H1 (cell line): ENCODE results near the gene C2orf72. TPM values are rescaled to one million over a fixed set of nuclear protein-coding genes. Genes with fewer than 3 reads are reported as not detected.

Experiments used
- CTCF ChIA-PET: fragments of 300-600 bp; sonication (Branson Sonifier 250); formaldehyde crosslinking; loops from one replicate; lab custom pipeline; 2021; ENCODE audit not compliant: partially characterized antibody; lab: Charles Lee
- POLR2A ChIA-PET: fragments of 300-600 bp; sonication (Branson Sonifier 250); formaldehyde crosslinking; loops from one replicate; lab custom pipeline; 2021; ENCODE audit warnings: inconsistent platforms; ENCODE audit not compliant: partially characterized antibody; lab: Charles Lee
- DNase-seq, 2 experiments: peaks; one replicate each; pipeline versions ENCODE4 v3.0.0 to v3.0.0-alpha.2; 2010 to 2022; ENCODE audit warnings: low spot score in 2 of 2, low read depth in 1 of 2, mixed read lengths in 1 of 2
- FAIRE-seq: peaks from 2 replicates; lab custom pipeline; 2011; peaks lifted over from hg19 to GRCh38; lab: Jason Lieb, UNC
- H2AFZ ChIP-seq: 2 replicates; pipeline ENCODE4 v1.8.1; 2012; ENCODE audit warnings: low read length, inconsistent platforms
- H2AK5ac ChIP-seq: 2 replicates; pipeline ENCODE4 v1.6.1; 2013; ENCODE audit warnings: low read depth, low read length
- H2BK120ac ChIP-seq: replicated peaks from 2 replicates; pipeline ENCODE3; 2013; ENCODE audit warnings: low read depth, low read length, inconsistent platforms
- H2BK12ac ChIP-seq: 2 replicates; pipeline ENCODE4 v1.6.1; 2013; ENCODE audit warnings: low read depth, low read length
- H2BK15ac ChIP-seq: 2 replicates; pipeline ENCODE4 v1.6.1; 2013; ENCODE audit warnings: low read length
- H2BK20ac ChIP-seq: 2 replicates; pipeline ENCODE4 v1.6.1; 2013; ENCODE audit warnings: low read length
- H2BK5ac ChIP-seq: 2 replicates; pipeline ENCODE4 v1.6.1; 2013; ENCODE audit warnings: low read depth, low read length
- H3K14ac ChIP-seq: 2 replicates; pipeline ENCODE4 v1.6.1; 2013; ENCODE audit warnings: inconsistent platforms; ENCODE audit not compliant: insufficient read length
- H3K18ac ChIP-seq: 2 replicates; pipeline ENCODE4 v1.6.1; 2013; ENCODE audit warnings: low read length; ENCODE audit errors: extremely low read depth
- H3K23ac ChIP-seq: 2 replicates; pipeline ENCODE4 v1.6.1; 2013; ENCODE audit warnings: inconsistent platforms; ENCODE audit not compliant: insufficient read length
- H3K23me2 ChIP-seq: 2 replicates; pipeline ENCODE4 v1.6.1; 2013; ENCODE audit warnings: low read depth, low read length
- H3K27ac ChIP-seq: 2 replicates; pipeline ENCODE4 v1.6.1; 2011; ENCODE audit warnings: low read depth, low read length, inconsistent platforms
- H3K27me3 ChIP-seq, 4 experiments: replicated peaks in 1 of 4; 1 replicate in 1 of 4; 2 replicates in 3 of 4; pipeline versions ENCODE4 v1.6.1 to v1.8.1; 2011 to 2013; ENCODE audit warnings: low read length in 3 of 4, mild to moderate bottlenecking in 3 of 4, inconsistent platforms in 2 of 4, mixed read lengths in 2 of 4, moderate library complexity in 1 of 4; ENCODE audit not compliant: control insufficient read depth in 3 of 4, insufficient read depth in 3 of 4; ENCODE audit errors: extremely low read depth in 1 of 4
- H3K36me3 ChIP-seq, 4 experiments: 2 replicates each; pipeline versions ENCODE4 v1.6.1 to v1.8.1; 2011 to 2013; ENCODE audit warnings: mild to moderate bottlenecking in 4 of 4, low read length in 3 of 4, moderate library complexity in 2 of 4, control low read depth in 1 of 4, inconsistent platforms in 1 of 4; ENCODE audit not compliant: insufficient read depth in 4 of 4, control insufficient read depth in 2 of 4
- H3K4ac ChIP-seq: replicated peaks from 2 replicates; pipeline ENCODE3; 2013; ENCODE audit warnings: low read length, low read depth, mixed read lengths, inconsistent platforms; ENCODE audit not compliant: insufficient read length
- H3K4me1 ChIP-seq, 4 experiments: replicated peaks in 1 of 4; 1 replicate in 1 of 4; 2 replicates in 3 of 4; pipeline versions ENCODE4 v1.6.1 to v1.8.1; 2011 to 2013; ENCODE audit warnings: low read length in 3 of 4, inconsistent platforms in 2 of 4, mixed read lengths in 1 of 4; ENCODE audit not compliant: insufficient read depth in 4 of 4, control insufficient read depth in 3 of 4
- H3K4me2 ChIP-seq, 2 experiments: 2 replicates each; pipeline versions ENCODE4 v1.6.1 to v1.8.1; 2011 to 2013; ENCODE audit warnings: low read depth in 2 of 2, low read length in 2 of 2, control low read depth in 1 of 2, inconsistent platforms in 1 of 2, mild to moderate bottlenecking in 1 of 2; ENCODE audit not compliant: insufficient read depth in 1 of 2
- H3K4me3 ChIP-seq, 4 experiments: fragments of 200-600, 300-600 bp in 1 of 4; sonication (generic), shearing (Covaris generic), sonication (Bioruptor Twin) in 1 of 4; 2 replicates each; pipeline versions ENCODE4 v1.5.1 to v1.8.1; 2011 to 2016; ENCODE audit warnings: low read length in 4 of 4, low read depth in 3 of 4, control low read depth in 2 of 4, inconsistent platforms in 2 of 4, mild to moderate bottlenecking in 2 of 4, mixed read lengths in 1 of 4, moderate library complexity in 1 of 4; ENCODE audit not compliant: insufficient read depth in 2 of 4; ENCODE audit errors: extremely low read depth in 1 of 4
- H3K56ac ChIP-seq: replicated peaks from 2 replicates; pipeline ENCODE3; 2013; ENCODE audit warnings: low read depth, mild to moderate bottlenecking, mixed read lengths, low read length, inconsistent platforms; ENCODE audit not compliant: insufficient read length
- H3K79me1 ChIP-seq: 2 replicates; pipeline ENCODE4 v1.6.1; 2013; ENCODE audit warnings: low read depth, low read length, control low read depth
- H3K79me2 ChIP-seq, 2 experiments: 2 replicates each; pipeline versions ENCODE4 v1.6.1 to v1.8.1; 2012 to 2013; ENCODE audit warnings: low read length in 2 of 2, mild to moderate bottlenecking in 2 of 2, inconsistent platforms in 1 of 2; ENCODE audit not compliant: insufficient read depth in 2 of 2, control insufficient read depth in 1 of 2
- H3K9ac ChIP-seq, 4 experiments: replicated peaks in 1 of 4; 1 replicate in 1 of 4; 2 replicates in 3 of 4; pipeline versions ENCODE4 v1.6.1 to v1.8.1; 2011 to 2013; ENCODE audit warnings: low read depth in 3 of 4, low read length in 3 of 4, control low read depth in 2 of 4, mild to moderate bottlenecking in 2 of 4, moderate library complexity in 2 of 4, inconsistent platforms in 1 of 4; ENCODE audit errors: extremely low read depth in 1 of 4
- H3K9me3 ChIP-seq, 2 experiments: 2 replicates each; pipeline versions ENCODE4 v1.6.1 to v1.8.1; 2012 to 2013; ENCODE audit warnings: mild to moderate bottlenecking in 2 of 2, moderate library complexity in 2 of 2, control low read depth in 1 of 2, inconsistent platforms in 1 of 2, low read depth in 1 of 2, low read length in 1 of 2, mixed read lengths in 1 of 2; ENCODE audit not compliant: insufficient read depth in 2 of 2
- H4K20me1 ChIP-seq, 2 experiments: replicated peaks in 1 of 2; 2 replicates each; pipeline versions ENCODE3 to v1.8.1; 2011 to 2013; ENCODE audit warnings: inconsistent platforms in 2 of 2, low read length in 2 of 2, mild to moderate bottlenecking in 1 of 2; ENCODE audit not compliant: insufficient read depth in 2 of 2, control insufficient read depth in 1 of 2
- H4K5ac ChIP-seq: 2 replicates; pipeline ENCODE4 v1.6.1; 2013; ENCODE audit warnings: low read length, low read depth, mixed read lengths, inconsistent platforms; ENCODE audit not compliant: insufficient read length
- H4K8ac ChIP-seq: 2 replicates; pipeline ENCODE4 v1.8.0; 2013; ENCODE audit warnings: mild to moderate bottlenecking, moderate library complexity, low read length, inconsistent platforms; ENCODE audit not compliant: insufficient read depth; ENCODE audit errors: extremely low read depth
- H4K91ac ChIP-seq: replicated peaks from 2 replicates; pipeline ENCODE3; 2013; ENCODE audit warnings: low read length, mixed read lengths, inconsistent platforms; ENCODE audit not compliant: insufficient read length
- BRCA1 ChIP-seq: IDR thresholded peaks from 2 replicates; pipeline ENCODE4 v1.6.1; 2012; ENCODE audit warnings: low read depth, low read length, improper control_type of control experiment
- CHD2 ChIP-seq: IDR thresholded peaks from 2 replicates; pipeline ENCODE4 v1.6.1; 2012; ENCODE audit warnings: low read length, improper control_type of control experiment
- CTCF ChIP-seq, 3 experiments: IDR thresholded peaks; 1 replicate in 2 of 3; 2 replicates in 1 of 3; pipeline versions ENCODE4 v1.5.1 to v1.6.1; 2011; ENCODE audit warnings: low read length in 3 of 3, mild to moderate bottlenecking in 3 of 3, inconsistent platforms in 2 of 3, low read depth in 1 of 3, moderate library complexity in 1 of 3; ENCODE audit not compliant: insufficient read depth in 1 of 3; ENCODE audit errors: control extremely low read depth in 1 of 3
- FOSL1 ChIP-seq: IDR thresholded peaks from 2 replicates; pipeline ENCODE4 v1.6.1; 2011; ENCODE audit warnings: mild to moderate bottlenecking, low read depth, low read length, moderate library complexity; ENCODE audit not compliant: insufficient read depth
- GTF2F1 ChIP-seq: IDR thresholded peaks from 2 replicates; pipeline ENCODE4 v1.6.1; 2012; ENCODE audit warnings: low read depth, low read length, improper control_type of control experiment, borderline replicate concordance
- JUN ChIP-seq: IDR thresholded peaks from 2 replicates; pipeline ENCODE4 v1.6.1; 2011; ENCODE audit warnings: low read depth, mild to moderate bottlenecking, improper control_type of control experiment, low read length
- POLR2A ChIP-seq, 2 experiments: IDR thresholded peaks; 1 replicate in 1 of 2; 2 replicates in 1 of 2; pipeline ENCODE4 v1.6.1; 2011; ENCODE audit warnings: low read depth in 2 of 2, low read length in 2 of 2, mild to moderate bottlenecking in 2 of 2; ENCODE audit errors: control extremely low read depth in 1 of 2
- SIX5 ChIP-seq: IDR thresholded peaks from 2 replicates; pipeline ENCODE4 v1.6.1; 2011; ENCODE audit warnings: mild to moderate bottlenecking, low read depth, low read length
- SP4 ChIP-seq: IDR thresholded peaks from 2 replicates; pipeline ENCODE4 v1.6.1; 2012; ENCODE audit warnings: low read length, inconsistent platforms
- TAF1 ChIP-seq: IDR thresholded peaks from 2 replicates; pipeline ENCODE4 v1.6.1; 2011; ENCODE audit warnings: mild to moderate bottlenecking, low read depth, low read length
- TAF7 ChIP-seq: optimal IDR thresholded peaks from 2 replicates; pipeline ENCODE3; 2011; ENCODE audit warnings: low read depth, mild to moderate bottlenecking, inconsistent platforms, low read length, moderate library complexity, borderline replicate concordance
- USF2 ChIP-seq: IDR thresholded peaks from 2 replicates; pipeline ENCODE4 v1.6.1; 2011; ENCODE audit warnings: low read length, improper control_type of control experiment
- WGBS, 2 experiments: shearing (Covaris generic) in 1 of 2; methylation state at CpG; one replicate each; pipeline versions ENCODE4 v1.1.6 to v1.1.7; 2013 to 2015; ENCODE audit warnings: low lambda C conversion rate in 2 of 2, mixed read lengths in 2 of 2, inconsistent platforms in 1 of 2, low coverage in 1 of 2, missing lambda C conversion rate in 1 of 2; ENCODE audit not compliant: insufficient replicate concordance in 2 of 2, insufficient coverage in 1 of 2, insufficient read length in 1 of 2; ENCODE audit errors: extremely low coverage in 1 of 2, missing lambda C conversion rate in 1 of 2; 5-methylcytosine and 5-hydroxymethylcytosine counted together
- polyA plus RNA-seq, 7 experiments: library from polyadenylated mRNA; depleted of rRNA in 3 of 7; stranded (reverse) in 5 of 7; unstranded in 2 of 7; fragments of >200 nt in 5 of 7; fragments of 200-250 nt in 2 of 7; gene quantifications; 1 replicate in 5 of 7; 2 replicates in 1 of 7; 4 replicates in 1 of 7; pipeline versions ENCODE4 v1.2.1 to v1.2.3, GENCODE V29; 2011 to 2013; ENCODE audit warnings: missing spikeins in 2 of 7, mixed read lengths in 2 of 7
- total RNA-seq: library from RNA; stranded (reverse); fragmentation: NEBNext Ultra II Directional; extraction: Animal tissue kit (Norgen Biotek cat#: 25700); gene quantifications from 2 replicates; pipeline ENCODE4 v1.2.1, GENCODE V29; 2021

Gene C2orf72
- total and polyA plus RNA-seq, 2 of the 8 experiments (the other 6 are each of a cell fraction or from before 2014, with no cell fraction given): 1.1 to 1.7 TPM

GRCh38 chr2:231012463-231012862, 24.9 kb upstream of the C2orf72 start:
- Histone ChIP-seq H2BK20ac (no peak overlapping the region), H3K9ac (no peak overlapping the region), H2BK12ac (no peak overlapping the region), H3K36me3 (no peaks in the 10 kb centered on the region), H3K4me2 (no peak overlapping the region), H2BK15ac (no peak overlapping the region), H2AFZ (no peak overlapping the region), H4K8ac (no peak overlapping the region), H3K4ac (no peak overlapping the region), H3K79me1 (no peaks in the 10 kb centered on the region), H4K5ac (no peak overlapping the region), H3K9me3 (no peaks in the 10 kb centered on the region), H3K23me2 (no peaks in the 10 kb centered on the region), H3K79me2 (no peaks in the 10 kb centered on the region), H3K27ac (no peak overlapping the region), H2BK5ac (no peak overlapping the region), H3K14ac (no peak overlapping the region), H4K20me1 (no peaks in the 10 kb centered on the region), H4K91ac (no peak overlapping the region), H2AK5ac (no peak overlapping the region), H3K23ac (no peak overlapping the region), H3K18ac (no peak overlapping the region), H3K27me3 (no peaks in the 10 kb centered on the region; a peak in 2 of 7 replicates), H3K56ac (no peak overlapping the region), H3K4me3 (no peak overlapping the region), H3K4me1 (peaks cover 0 to 8% (median 5%) of the 10 kb centered on the region in 4 experiments; a peak in 5 of 7 replicates), H2BK120ac (no peak overlapping the region)
- no peak for DNase-seq
- no peak for FAIRE-seq
- 71% methylated on average over 3 of the region's 3 CpGs; no CpG with 5 or more reads in 1 of the 2 experiments for WGBS, 2 experiments
- ChIA-PET CTCF (interaction anchor here (1.0 to 1.5 kb wide), 4 partner anchors 29 to 189 kb away, joined by 3 to 4 read pairs (median 3); partner anchors contain the start of gene PSMD1), POLR2A (no interaction called here)
- TF ChIP-seq BRCA1 (no peak), SIX5 (no peak), TAF7 (no peak), CHD2 (no peak), USF2 (no peak), SP4 (no peak), TAF1 (no peak), POLR2A (IDR thresholded peaks at IDR 0.05; ENCODE audit: control extremely low read depth in 1 of 2, low read depth in 2 of 2, low read length in 2 of 2) (no peak), FOSL1 (no peak), CTCF (IDR thresholded peaks at IDR 0.05; ENCODE audit: control extremely low read depth in 1 of 3, insufficient read depth in 1 of 3, low read depth in 1 of 3, low read length in 3 of 3) (no peak), JUN (no peak), GTF2F1 (no peak)
